Stomach (tissue), 9 donors: Measurements from ENCODE around the gene CRTAC1. TPM values are rescaled to one million over a fixed set of nuclear protein-coding genes. Genes with fewer than 3 reads are reported as not detected.

Experiments
- DNase-seq, 2 donors: peaks; one replicate each; pipeline versions ENCODE4 v3.0.0 to v3.0.0-alpha.2; 2013 to 2019
- H3K27ac ChIP-seq, 5 donors: fragments of 200-600 bp in 4 of 5; sonication (generic) in 4 of 5; one replicate each; pipeline ENCODE4 v1.5.1; 2013 to 2019; ENCODE audit warnings: mild to moderate bottlenecking in 1 of 5, moderate library complexity in 1 of 5
- H3K27me3 ChIP-seq, 3 donors: fragments of 200-600 bp; sonication (generic); one replicate each; pipeline ENCODE4 v1.5.1; 2017 to 2019; ENCODE audit warnings: mixed run types in 1 of 3
- H3K36me3 ChIP-seq, 4 donors: fragments of 200-600 bp; sonication (generic); 1 replicate in 3 of 4; 2 replicates in 1 of 4; pipeline ENCODE4 v1.5.1; 2016 to 2019
- H3K4me1 ChIP-seq, 4 donors: fragments of 200-600 bp; sonication (generic); one replicate each; pipeline ENCODE4 v1.5.1; 2016 to 2019
- H3K4me3 ChIP-seq, 4 donors: fragments of 200-600 bp; sonication (generic) in 3 of 4; one replicate each; pipeline ENCODE4 v1.5.1; 2016 to 2019; ENCODE audit warnings: mild to moderate bottlenecking in 1 of 4
- H3K9me3 ChIP-seq, 4 donors: fragments of 200-600 bp; sonication (generic); one replicate each; pipeline ENCODE4 v1.5.1; 2016 to 2019
- CTCF ChIP-seq, 7 experiments: fragments of 450-650 bp in 4 of 7; fragments of 200-600 bp in 3 of 7; sonication (generic) in 3 of 7; IDR thresholded peaks; one replicate each; pipeline ENCODE4 v1.5.1; 2016 to 2019; ENCODE audit warnings: antibody characterized with exemption in 7 of 7, control low read depth in 2 of 7, mild to moderate bottlenecking in 1 of 7
- EP300 ChIP-seq: sonication (generic); formaldehyde crosslinking; IDR thresholded peaks from one replicate; pipeline ENCODE4 v1.6.1; 2017; ENCODE audit warnings: antibody characterized with exemption
- POLR2A ChIP-seq, 4 donors: fragments of 450-650 bp; IDR thresholded peaks; one replicate each; pipeline ENCODE4 v1.6.1; 2016; ENCODE audit warnings: antibody characterized with exemption in 4 of 4, control low read depth in 2 of 4, mild to moderate bottlenecking in 1 of 4, moderate library complexity in 1 of 4
- POLR2AphosphoS5 ChIP-seq, 3 donors: sonication (generic); formaldehyde crosslinking; IDR thresholded peaks; one replicate each; pipeline ENCODE4 v1.6.1; 2016; ENCODE audit warnings: antibody characterized with exemption in 3 of 3
- WGBS, 5 donors: extraction: QIAGEN DNeasy Blood & Tissue Kit in 3 of 5; methylation state at CpG; one replicate each; pipeline versions ENCODE4 v1.1.5 to v1.1.7; 2013 to 2018; 5-methylcytosine and 5-hydroxymethylcytosine counted together
- intact Hi-C: fragments of 100-400 bp; cut with DNase I; formaldehyde crosslinking; loops from one replicate; pipeline ENCODE4 v1.15.1; 2023; ENCODE audit warnings: low total_unique reads
- polyA plus RNA-seq, 3 donors: library from polyadenylated mRNA; stranded (reverse); fragments of 200-250 nt; gene quantifications; one replicate each; pipeline ENCODE4 v1.2.3, GENCODE V29; 2013
- total RNA-seq, 5 donors: library from RNA; depleted of rRNA; stranded (reverse); fragments of >200 nt; gene quantifications; one replicate each; pipeline versions ENCODE4 v1.1.0 to v1.2.3, GENCODE V29; 2014 to 2016
- donor health status: healthy with polysubstance abuse.
- donor health status: Bipolar disorder and iron deficiency.
- donor health status: healthy.

Gene CRTAC1
- total and polyA plus RNA-seq, 8 donors = 0.06 to 21.4 (median 0.77) TPM; not detected in 2

DNA sequence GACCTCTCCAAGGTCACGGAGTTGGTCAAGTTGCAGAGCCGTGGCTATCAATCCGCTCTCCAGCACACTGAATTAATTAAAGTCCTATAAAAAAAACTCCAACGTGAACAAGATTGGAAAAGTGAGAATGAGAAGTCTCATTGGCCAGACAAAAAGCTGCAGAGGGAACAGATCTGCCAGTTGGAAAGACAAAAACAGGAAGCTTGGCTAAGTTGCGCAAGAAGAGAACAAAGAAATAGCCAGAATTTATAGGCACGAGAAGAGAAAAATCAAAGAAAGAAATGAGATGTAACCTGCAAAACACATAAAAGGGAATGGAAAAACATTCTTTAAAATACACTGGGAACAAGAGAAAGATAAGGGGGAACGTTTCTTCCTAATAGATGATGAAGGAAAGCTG is 45.7 kb upstream of the CRTAC1 start:
- intact Hi-C loops = no loop called here
- no peak overlapping the region for H3K27ac ChIP-seq
- WGBS, 5 donors = 57 to 67% (median 61%) methylated on average over 7 of the region's 7 CpGs
- no peaks in the 10 kb centered on the region for H3K9me3 ChIP-seq
- peaks cover 0 to 35% (median 0%) of the 10 kb centered on the region in 3 donors for H3K27me3 ChIP-seq
- H3K36me3 ChIP-seq = no peaks in the 10 kb centered on the region
- no peaks in the 10 kb centered on the region for H3K4me1 ChIP-seq
- H3K4me3 ChIP-seq = no peak overlapping the region
- TF ChIP-seq EP300 = no peak
- no peak for TF ChIP-seq POLR2AphosphoS5 (IDR thresholded peaks at IDR 0.05)
- TF ChIP-seq CTCF (IDR thresholded peaks at IDR 0.05) = no peak
- DNase-seq = no peak

DNA sequence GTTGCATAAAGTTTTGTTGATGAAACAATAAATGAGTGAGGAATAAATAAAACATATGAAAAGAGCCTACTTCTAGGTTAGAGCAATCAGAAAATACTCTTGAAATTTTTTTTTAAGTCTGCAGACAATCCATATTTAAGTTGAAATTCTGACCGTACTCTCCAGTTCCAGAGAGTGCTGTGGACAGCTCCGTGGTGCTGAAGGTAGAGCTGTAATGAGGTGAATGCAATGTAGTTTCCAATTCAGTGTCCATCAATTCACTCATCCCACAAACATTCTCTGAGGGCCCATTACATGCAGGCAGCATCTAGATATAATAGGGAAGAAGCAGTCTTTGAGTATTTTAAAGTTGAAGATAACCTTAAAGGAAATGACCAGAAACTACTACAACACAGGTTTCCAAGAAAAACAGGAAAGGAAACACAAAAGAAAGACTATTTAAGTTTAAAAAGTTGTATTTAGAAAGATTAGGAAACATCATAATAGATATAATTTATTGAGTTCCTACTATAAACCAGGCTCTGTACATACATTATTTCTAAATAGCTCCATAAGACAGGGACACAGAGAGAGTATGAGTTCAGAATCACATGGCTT is 44.0 kb upstream of the CRTAC1 start:
- H3K27me3 ChIP-seq = peaks cover 0 to 30% (median 0%) of the 10 kb centered on the region in 3 donors
- 5 to 13% (median 8%) methylated on average over 2 of the region's 2 CpGs for WGBS, 5 donors
- H3K9me3 ChIP-seq = no peaks in the 10 kb centered on the region
- peak in 1 of 2 donors; percentile 57 for DNase-seq
- TF ChIP-seq POLR2A (IDR thresholded peaks at IDR 0.05) = no peak
- no peak for TF ChIP-seq POLR2AphosphoS5 (IDR thresholded peaks at IDR 0.05)
- no peak for TF ChIP-seq EP300
- no peak for TF ChIP-seq CTCF (IDR thresholded peaks at IDR 0.05)
- H3K4me1 ChIP-seq = no peaks in the 10 kb centered on the region
- intact Hi-C loops = no loop called here
- H3K4me3 ChIP-seq = no peak overlapping the region
- H3K27ac ChIP-seq = no peak overlapping the region
- H3K36me3 ChIP-seq = no peaks in the 10 kb centered on the region

DNA sequence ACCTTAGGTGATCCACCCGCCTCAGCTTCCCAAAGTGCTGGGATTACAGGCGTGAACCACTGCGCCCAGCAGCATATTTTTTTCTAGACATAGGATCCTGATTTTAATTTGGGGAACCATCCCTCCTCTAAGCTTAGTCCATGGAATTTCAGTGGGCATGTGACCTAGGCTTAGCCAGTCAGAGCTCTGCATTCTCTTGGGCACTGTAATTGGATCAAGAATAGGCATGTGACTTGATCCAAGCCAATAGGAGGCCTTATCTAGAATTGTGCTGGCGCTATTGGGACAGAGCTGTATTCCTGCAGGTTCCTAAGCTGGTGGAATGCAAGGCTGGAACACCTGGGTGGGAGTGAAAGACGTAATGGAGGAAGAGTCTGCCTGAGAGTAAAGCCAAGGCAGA is 36.7 kb upstream of the CRTAC1 start:
- intact Hi-C loops = no loop called here
- 78 to 85% (median 82%) methylated on average over 5 of the region's 5 CpGs for WGBS, 5 donors
- no peak overlapping the region for H3K27ac ChIP-seq
- TF ChIP-seq POLR2A (IDR thresholded peaks at IDR 0.05) = no peak
- TF ChIP-seq CTCF (IDR thresholded peaks at IDR 0.05) = no peak
- TF ChIP-seq POLR2AphosphoS5 (IDR thresholded peaks at IDR 0.05) = no peak
- TF ChIP-seq EP300 = no peak
- no peaks in the 10 kb centered on the region for H3K36me3 ChIP-seq
- H3K9me3 ChIP-seq = no peaks in the 10 kb centered on the region
- peaks cover 0 to 73% (median 2%) of the 10 kb centered on the region in 3 donors for H3K27me3 ChIP-seq
- H3K4me3 ChIP-seq = no peak overlapping the region
- H3K4me1 ChIP-seq = no peaks in the 10 kb centered on the region
- no peak for DNase-seq

- TF ChIP-seq POLR2A (IDR thresholded peaks at IDR 0.05) = no peak
- TF ChIP-seq EP300 = no peak
- no peak for TF ChIP-seq POLR2AphosphoS5 (IDR thresholded peaks at IDR 0.05)
- no peak for TF ChIP-seq CTCF (IDR thresholded peaks at IDR 0.05)
- H3K4me3 ChIP-seq = no peak overlapping the region
- peaks cover 0 to 83% (median 6%) of the 10 kb centered on the region in 3 donors for H3K27me3 ChIP-seq
- DNase-seq = no peak
- no peak overlapping the region for H3K27ac ChIP-seq
- no peaks in the 10 kb centered on the region for H3K36me3 ChIP-seq
- no peaks in the 10 kb centered on the region for H3K9me3 ChIP-seq
- intact Hi-C loops = no loop called here
- H3K4me1 ChIP-seq = no peaks in the 10 kb centered on the region
Measured at GRCh38 chr10:98063740-98064027, 33.3 kb upstream of the CRTAC1 start.
